H1 (cell line): ENCODE data around the gene TSEN54. TPM values are rescaled to one million over a fixed set of nuclear protein-coding genes. Genes with fewer than 3 reads are reported as not detected.

Source experiments
- CHD2 ChIP-seq: IDR thresholded peaks from 2 replicates; pipeline ENCODE4 v1.6.1; 2012; ENCODE audit warnings: low read length, improper control_type of control experiment
- CHD7 ChIP-seq: fragments of 300-600 bp; sonication (generic); IDR thresholded peaks from 2 replicates; pipeline ENCODE4 v1.7.1; 2012; ENCODE audit warnings: low read length, moderate library complexity, mild to moderate bottlenecking, inconsistent platforms; ENCODE audit not compliant: insufficient replicate concordance
- CTBP2 ChIP-seq: IDR thresholded peaks from 2 replicates; pipeline ENCODE4 v1.7.0; 2011; ENCODE audit warnings: borderline replicate concordance, mild to moderate bottlenecking, moderate library complexity, mixed read lengths, low read length; ENCODE audit not compliant: insufficient read depth, insufficient read length
- EZH2 ChIP-seq: fragments of 200-600 bp; sonication (generic); IDR thresholded peaks from 2 replicates; pipeline ENCODE4 v1.7.1; 2012; ENCODE audit warnings: low read depth, mild to moderate bottlenecking, moderate library complexity, low read length, inconsistent platforms; ENCODE audit not compliant: severe bottlenecking
- KDM5A ChIP-seq: fragments of 200-600 bp; IDR thresholded peaks from 2 replicates; pipeline ENCODE4 v1.7.1; 2012; ENCODE audit warnings: mild to moderate bottlenecking, low read length, inconsistent platforms, mixed read lengths
- NRF1 ChIP-seq: IDR thresholded peaks from 2 replicates; pipeline ENCODE4 v1.6.1; 2011; ENCODE audit warnings: mild to moderate bottlenecking, low read depth, low read length, improper control_type of control experiment
- TAF1 ChIP-seq: IDR thresholded peaks from 2 replicates; pipeline ENCODE4 v1.6.1; 2011; ENCODE audit warnings: mild to moderate bottlenecking, low read depth, low read length
- TCF12 ChIP-seq: IDR thresholded peaks from 2 replicates; pipeline ENCODE4 v1.6.1; 2011; ENCODE audit warnings: low read depth, mild to moderate bottlenecking, low read length
- polyA plus RNA-seq, 7 experiments: library from polyadenylated mRNA; depleted of rRNA in 3 of 7; stranded (reverse) in 5 of 7; unstranded in 2 of 7; fragments of >200 nt in 5 of 7; fragments of 200-250 nt in 2 of 7; gene quantifications; 1 replicate in 5 of 7; 2 replicates in 1 of 7; 4 replicates in 1 of 7; pipeline versions ENCODE4 v1.2.1 to v1.2.3, GENCODE V29; 2011 to 2013; ENCODE audit warnings: missing spikeins in 2 of 7, mixed read lengths in 2 of 7
- total RNA-seq: library from RNA; stranded (reverse); fragmentation: NEBNext Ultra II Directional; extraction: Animal tissue kit (Norgen Biotek cat#: 25700); gene quantifications from 2 replicates; pipeline ENCODE4 v1.2.1, GENCODE V29; 2021
- TF ChIP-seq, protein P1 (sequence below): IDR thresholded peaks from 2 replicates; pipeline ENCODE4 v1.6.1; 2012; ENCODE audit warnings: inconsistent platforms
- TF ChIP-seq, protein P2 (sequence below): IDR thresholded peaks from 2 replicates; pipeline ENCODE4 v1.6.1; 2012; ENCODE audit warnings: low read length, inconsistent platforms

The TSEN54 gene
- total and polyA plus RNA-seq, 2 of the 8 experiments (the other 6 are each of a cell fraction or from before 2014, with no cell fraction given) = 43.6 to 60.3 TPM

DNA sequence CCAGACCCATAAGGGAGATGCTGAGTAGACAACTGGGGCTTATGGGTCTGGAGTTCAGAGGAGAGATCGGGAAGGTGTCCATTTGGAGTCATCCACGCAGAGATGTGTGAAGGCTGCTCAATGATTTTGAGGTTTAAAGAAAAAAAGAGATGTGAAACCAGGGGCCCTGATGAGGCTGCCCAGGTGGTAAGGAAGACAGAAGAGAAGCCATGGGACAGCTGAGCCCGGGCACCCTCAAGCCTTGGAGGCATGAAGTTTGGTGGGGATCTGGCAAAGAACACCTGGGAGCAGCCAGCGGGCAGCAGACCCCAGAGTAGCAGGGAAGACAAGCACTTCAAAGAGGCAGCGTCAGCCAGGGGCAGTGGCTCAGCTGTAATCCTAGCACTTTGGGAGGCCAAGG, 50.5 kb downstream of the TSEN54 start (continued):
- TF ChIP-seq CHD7 (no peak), CTBP2 (no peak), EZH2 (no peak), KDM5A (no peak), TAF1 (no peak), NRF1 (no peak), TCF12 (no peak), CHD2 (no peak)
- TF ChIP-seq, protein P1, sequence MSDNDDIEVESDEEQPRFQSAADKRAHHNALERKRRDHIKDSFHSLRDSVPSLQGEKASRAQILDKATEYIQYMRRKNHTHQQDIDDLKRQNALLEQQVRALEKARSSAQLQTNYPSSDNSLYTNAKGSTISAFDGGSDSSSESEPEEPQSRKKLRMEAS = no peak
- TF ChIP-seq, protein P2, sequence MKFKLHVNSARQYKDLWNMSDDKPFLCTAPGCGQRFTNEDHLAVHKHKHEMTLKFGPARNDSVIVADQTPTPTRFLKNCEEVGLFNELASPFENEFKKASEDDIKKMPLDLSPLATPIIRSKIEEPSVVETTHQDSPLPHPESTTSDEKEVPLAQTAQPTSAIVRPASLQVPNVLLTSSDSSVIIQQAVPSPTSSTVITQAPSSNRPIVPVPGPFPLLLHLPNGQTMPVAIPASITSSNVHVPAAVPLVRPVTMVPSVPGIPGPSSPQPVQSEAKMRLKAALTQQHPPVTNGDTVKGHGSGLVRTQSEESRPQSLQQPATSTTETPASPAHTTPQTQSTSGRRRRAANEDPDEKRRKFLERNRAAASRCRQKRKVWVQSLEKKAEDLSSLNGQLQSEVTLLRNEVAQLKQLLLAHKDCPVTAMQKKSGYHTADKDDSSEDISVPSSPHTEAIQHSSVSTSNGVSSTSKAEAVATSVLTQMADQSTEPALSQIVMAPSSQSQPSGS = no peak
